ENCODE measurements around the gene WFIKKN2. TPM values are rescaled to one million over a fixed set of nuclear protein-coding genes. Genes with fewer than 3 reads are reported as not detected.

The WFIKKN2 gene
- total RNA-seq, 1 experiment from 2014 or later, result 0.05 TPM

- TF ChIP-seq ZFX (IDR thresholded peaks at IDR 0.05) (no peak), POLR2AphosphoS5 (IDR thresholded peaks at IDR 0.05; ENCODE audit: low read depth, low read length) (no peak), MAX (IDR thresholded peaks at IDR 0.05) (no peak), EGR1 (IDR thresholded peaks at IDR 0.05; ENCODE audit: low read depth) (no peak), CBX3 (IDR thresholded peaks at IDR 0.05; ENCODE audit: low read depth) (no peak), SRF (IDR thresholded peaks at IDR 0.05; ENCODE audit: low read depth) (no peak), EZH2phosphoT487 (IDR thresholded peaks at IDR 0.05; ENCODE audit: borderline replicate concordance) (no peak), CTCF (IDR thresholded peaks at IDR 0.05 in 2 of 3, conservative IDR thresholded peaks at IDR 0.05 in 1 of 3; ENCODE audit: borderline replicate concordance in 1 of 3, insufficient read depth in 1 of 3, low read depth in 2 of 3, low read length in 2 of 3) (no peak), RAD21 (IDR thresholded peaks at IDR 0.05; ENCODE audit: low read depth) (no peak)
Measured at GRCh38 chr17:50820651-50821050, 14.7 kb upstream of the WFIKKN2 start (continued).

- Histone ChIP-seq H3K9ac (ENCODE audit: low read length) (no peak overlapping the region), H3K36me3 (ENCODE audit: control insufficient read depth in 1 of 2, insufficient read depth in 2 of 2, low read length in 2 of 2) (no peaks in the 10 kb centered on the region), H4K20me1 (ENCODE audit: insufficient read depth) (no peaks in the 10 kb centered on the region), H3K4me1 (ENCODE audit: control insufficient read depth in 1 of 2, insufficient read depth in 2 of 2, low read length in 2 of 2) (peaks cover 13 to 23% of the 10 kb centered on the region in 2 experiments), H3K4me2 (ENCODE audit: low read length) (no peak overlapping the region), H3K9me2 (ENCODE audit: insufficient read depth) (no peaks in the 10 kb centered on the region), H3K79me2 (ENCODE audit: insufficient read depth, low read length) (no peaks in the 10 kb centered on the region), H3K27ac (ENCODE audit: low read depth, low read length) (no peak overlapping the region), H3K4me3 (replicated peaks in 1 of 2; ENCODE audit: low read depth in 1 of 2, low read length in 2 of 2) (no peak overlapping the region), H3K27me3 (ENCODE audit: insufficient read depth, low read length) (no peaks in the 10 kb centered on the region), H2AFZ (ENCODE audit: low read depth, low read length, poor library complexity, severe bottlenecking) (no peak overlapping the region), H3K9me3 (ENCODE audit: control insufficient read depth in 1 of 2, insufficient read depth in 1 of 2, low read depth in 1 of 2, low read length in 2 of 2) (no peaks in the 10 kb centered on the region)
- ATAC-seq (no peak), DNase-seq (ENCODE audit: low read depth, low spot score) (no peak)
- no TSS peak for BruUV-seq (replicated peaks)
- ChIA-PET RAD21 (ENCODE audit: low non-redundant PET in 1 of 2, low total read pairs in 2 of 2, uncharacterized antibody in 2 of 2, unreplicated experiment in 2 of 2) (no interaction called here), POLR2A (no interaction called here), CTCF (no interaction called here)
- intact Hi-C loops (cut with micrococcal nuclease), result no loop called here
- TF ChIP-seq ATF3 (IDR thresholded peaks at IDR 0.05) (no peak), RAD21 (IDR thresholded peaks at IDR 0.05; ENCODE audit: low read depth) (no peak), SP1 (IDR thresholded peaks at IDR 0.05; ENCODE audit: low read depth) (no peak), CBX3 (IDR thresholded peaks at IDR 0.05; ENCODE audit: low read depth) (no peak), JUND (IDR thresholded peaks at IDR 0.05) (no peak), POLR2A (IDR thresholded peaks at IDR 0.05; ENCODE audit: borderline replicate concordance, extremely low read depth, insufficient read depth, insufficient read length) (no peak), SIN3A (IDR thresholded peaks at IDR 0.05; ENCODE audit: low read depth) (no peak), ZNF274 (IDR thresholded peaks at IDR 0.05; ENCODE audit: low read depth, low read length) (no peak), SRF (IDR thresholded peaks at IDR 0.05; ENCODE audit: low read depth) (no peak), EGR1 (IDR thresholded peaks at IDR 0.05; ENCODE audit: low read depth) (no peak), CEBPB (IDR thresholded peaks at IDR 0.05; ENCODE audit: low read depth) (no peak), ZFX (IDR thresholded peaks at IDR 0.05) (no peak), MAX (IDR thresholded peaks at IDR 0.05) (no peak), TCF7L2 (IDR thresholded peaks at IDR 0.05; ENCODE audit: borderline replicate concordance, extremely low read depth, insufficient read depth, insufficient read length) (no peak), ELF1 (IDR thresholded peaks at IDR 0.05; ENCODE audit: borderline replicate concordance, low read depth) (no peak), CTCF (IDR thresholded peaks at IDR 0.05 in 2 of 3, conservative IDR thresholded peaks at IDR 0.05 in 1 of 3; ENCODE audit: borderline replicate concordance in 1 of 3, insufficient read depth in 1 of 3, low read depth in 2 of 3, low read length in 2 of 3) (no peak), POLR2AphosphoS5 (IDR thresholded peaks at IDR 0.05; ENCODE audit: low read depth, low read length) (no peak), EZH2 (IDR thresholded peaks at IDR 0.05) (no peak), EZH2phosphoT487 (IDR thresholded peaks at IDR 0.05; ENCODE audit: borderline replicate concordance) (no peak)
Measured at GRCh38 chr17:50822550-50822949, 12.8 kb upstream of the WFIKKN2 start.
